ENCODE data around the gene TMEM158. TPM values are rescaled to one million over a fixed set of nuclear protein-coding genes. Genes with fewer than 3 reads are reported as not detected.

TMEM158 gene
- total and polyA plus RNA-seq, 2 donors (not counting 1 experiment from before 2014, with no cell fraction given), result 31.6 to 125 TPM

DNA sequence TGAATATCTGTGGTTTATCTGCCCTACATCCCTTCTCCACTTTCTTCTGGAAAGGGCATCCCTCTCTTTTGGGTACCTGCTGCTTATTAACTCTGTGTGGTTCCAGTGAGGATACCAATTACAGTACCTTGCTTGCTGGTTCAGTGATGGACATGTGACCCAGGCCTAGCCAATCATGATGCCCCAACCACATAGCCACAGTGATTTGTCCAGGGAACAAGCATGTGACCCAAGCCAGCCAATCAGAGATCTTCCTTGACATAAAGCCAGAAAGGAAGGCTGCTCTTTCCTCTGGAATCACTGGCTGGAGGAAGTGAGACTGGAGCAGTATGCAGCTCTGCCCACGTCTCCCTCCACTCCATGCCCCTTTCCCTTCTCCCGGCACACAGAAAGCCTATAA lies 10.9 kb upstream of the TMEM158 start:
- H3K9me3 ChIP-seq (ENCODE audit: control insufficient read depth, insufficient read depth, low read depth, low read length), result no peaks in the 10 kb centered on the region
- no peaks in the 10 kb centered on the region for H3K79me2 ChIP-seq (ENCODE audit: control insufficient read depth, insufficient read depth, low read length)
- H3K4me2 ChIP-seq (ENCODE audit: extremely low read depth, insufficient read depth, low read length), result no peak overlapping the region
- no peak overlapping the region for H3K4me3 ChIP-seq (replicated peaks in 1 of 4; ENCODE audit: control extremely low read depth in 1 of 4, insufficient read depth in 1 of 4, low read depth in 3 of 4, low read length in 4 of 4)
- no peaks in the 10 kb centered on the region for H4K20me1 ChIP-seq (ENCODE audit: control insufficient read depth, extremely low read depth, insufficient read depth, low read length)
- H3K9ac ChIP-seq (ENCODE audit: insufficient read depth, low read length), result no peak overlapping the region
- no peak overlapping the region for H3K27ac ChIP-seq (ENCODE audit: insufficient read depth, low read length)
- no peak for DNase-seq (ENCODE audit: low read depth in 2 of 2)
- TF ChIP-seq, protein P1, sequence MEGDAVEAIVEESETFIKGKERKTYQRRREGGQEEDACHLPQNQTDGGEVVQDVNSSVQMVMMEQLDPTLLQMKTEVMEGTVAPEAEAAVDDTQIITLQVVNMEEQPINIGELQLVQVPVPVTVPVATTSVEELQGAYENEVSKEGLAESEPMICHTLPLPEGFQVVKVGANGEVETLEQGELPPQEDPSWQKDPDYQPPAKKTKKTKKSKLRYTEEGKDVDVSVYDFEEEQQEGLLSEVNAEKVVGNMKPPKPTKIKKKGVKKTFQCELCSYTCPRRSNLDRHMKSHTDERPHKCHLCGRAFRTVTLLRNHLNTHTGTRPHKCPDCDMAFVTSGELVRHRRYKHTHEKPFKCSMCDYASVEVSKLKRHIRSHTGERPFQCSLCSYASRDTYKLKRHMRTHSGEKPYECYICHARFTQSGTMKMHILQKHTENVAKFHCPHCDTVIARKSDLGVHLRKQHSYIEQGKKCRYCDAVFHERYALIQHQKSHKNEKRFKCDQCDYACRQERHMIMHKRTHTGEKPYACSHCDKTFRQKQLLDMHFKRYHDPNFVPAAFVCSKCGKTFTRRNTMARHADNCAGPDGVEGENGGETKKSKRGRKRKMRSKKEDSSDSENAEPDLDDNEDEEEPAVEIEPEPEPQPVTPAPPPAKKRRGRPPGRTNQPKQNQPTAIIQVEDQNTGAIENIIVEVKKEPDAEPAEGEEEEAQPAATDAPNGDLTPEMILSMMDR (conservative IDR thresholded peaks at IDR 0.05 in 1 of 2, IDR thresholded peaks at IDR 0.05 in 1 of 2; ENCODE audit: low read depth in 1 of 2, low read length in 2 of 2), result no peak
- TF ChIP-seq EZH2 (IDR thresholded peaks at IDR 0.05; ENCODE audit: low read length, missing control alignments), result no peak
- H3K27me3 ChIP-seq (ENCODE audit: control insufficient read depth, insufficient read depth, low read length), result no peaks in the 10 kb centered on the region
- no peak overlapping the region for H2AFZ ChIP-seq (ENCODE audit: low read length)
- H3K4me1 ChIP-seq (ENCODE audit: control insufficient read depth, extremely low read depth, insufficient read depth, low read length), result no peaks in the 10 kb centered on the region
- no peaks in the 10 kb centered on the region for H3K36me3 ChIP-seq (ENCODE audit: control insufficient read depth, insufficient read depth, low read length)

DNA sequence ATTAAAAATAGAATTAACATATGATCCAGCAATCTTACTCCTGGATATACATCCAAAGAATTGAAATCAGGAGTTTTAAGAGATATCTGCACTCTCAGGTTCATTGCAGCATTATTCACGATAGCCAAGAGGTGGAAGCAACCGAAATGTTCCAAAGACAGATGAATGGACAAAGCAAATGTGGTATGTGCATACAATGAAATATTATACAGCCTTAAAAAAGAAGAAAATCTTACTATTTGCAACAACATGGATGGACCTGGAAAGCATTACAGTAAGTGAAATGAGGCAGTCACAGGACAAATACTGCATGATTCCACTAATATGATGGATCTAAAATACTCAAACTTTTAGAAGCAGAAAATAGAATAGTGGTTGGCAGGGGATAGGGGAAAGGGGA lies 9.3 kb upstream of the TMEM158 start:
- H3K4me1 ChIP-seq (ENCODE audit: control insufficient read depth, extremely low read depth, insufficient read depth, low read length), result no peaks in the 10 kb centered on the region
- H4K20me1 ChIP-seq (ENCODE audit: control insufficient read depth, extremely low read depth, insufficient read depth, low read length), result no peaks in the 10 kb centered on the region
- TF ChIP-seq EZH2 (IDR thresholded peaks at IDR 0.05; ENCODE audit: low read length, missing control alignments), result no peak
- TF ChIP-seq, protein P1 (conservative IDR thresholded peaks at IDR 0.05 in 1 of 2, IDR thresholded peaks at IDR 0.05 in 1 of 2; ENCODE audit: low read depth in 1 of 2, low read length in 2 of 2), result no peak
- no peak overlapping the region for H3K4me2 ChIP-seq (ENCODE audit: extremely low read depth, insufficient read depth, low read length)
- no peaks in the 10 kb centered on the region for H3K9me3 ChIP-seq (ENCODE audit: control insufficient read depth, insufficient read depth, low read depth, low read length)
- no peak for DNase-seq (ENCODE audit: low read depth in 2 of 2)
- no peaks in the 10 kb centered on the region for H3K36me3 ChIP-seq (ENCODE audit: control insufficient read depth, insufficient read depth, low read length)
- no peak overlapping the region for H3K9ac ChIP-seq (ENCODE audit: insufficient read depth, low read length)
- no peaks in the 10 kb centered on the region for H3K27me3 ChIP-seq (ENCODE audit: control insufficient read depth, insufficient read depth, low read length)
- no peak overlapping the region for H3K4me3 ChIP-seq (replicated peaks in 1 of 4; ENCODE audit: control extremely low read depth in 1 of 4, insufficient read depth in 1 of 4, low read depth in 3 of 4, low read length in 4 of 4)
- no peaks in the 10 kb centered on the region for H3K79me2 ChIP-seq (ENCODE audit: control insufficient read depth, insufficient read depth, low read length)
- H3K27ac ChIP-seq (ENCODE audit: insufficient read depth, low read length), result no peak overlapping the region
- H2AFZ ChIP-seq (ENCODE audit: low read length), result no peak overlapping the region

DNA sequence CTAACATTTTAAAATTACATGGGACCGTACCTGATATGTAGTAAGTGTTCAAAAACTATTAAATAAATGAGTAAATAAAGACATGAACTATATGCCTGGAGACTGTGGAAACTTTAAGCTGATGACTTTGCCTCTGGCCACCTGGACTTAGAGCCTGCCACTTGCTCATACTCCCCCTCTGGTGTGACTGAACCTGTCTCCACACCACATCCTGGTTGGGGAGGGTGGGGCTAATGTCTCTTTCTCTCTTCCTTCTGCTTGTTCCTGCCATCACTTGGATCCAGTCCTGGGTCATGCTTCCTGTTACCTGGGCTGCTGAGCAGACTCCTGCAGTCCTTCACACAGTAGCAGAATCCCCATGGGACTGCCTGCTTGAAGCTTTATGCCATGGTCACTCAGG lies 8.2 kb upstream of the TMEM158 start:
- H3K36me3 ChIP-seq (ENCODE audit: control insufficient read depth, insufficient read depth, low read length), result no peaks in the 10 kb centered on the region
- H3K9me3 ChIP-seq (ENCODE audit: control insufficient read depth, insufficient read depth, low read depth, low read length), result no peaks in the 10 kb centered on the region
- no peak overlapping the region for H2AFZ ChIP-seq (ENCODE audit: low read length)
- H3K27ac ChIP-seq (ENCODE audit: insufficient read depth, low read length), result no peak overlapping the region
- no peaks in the 10 kb centered on the region for H3K79me2 ChIP-seq (ENCODE audit: control insufficient read depth, insufficient read depth, low read length)
- H3K9ac ChIP-seq (ENCODE audit: insufficient read depth, low read length), result no peak overlapping the region
- H3K4me2 ChIP-seq (ENCODE audit: extremely low read depth, insufficient read depth, low read length), result no peak overlapping the region
- H3K27me3 ChIP-seq (ENCODE audit: control insufficient read depth, insufficient read depth, low read length), result no peaks in the 10 kb centered on the region
- TF ChIP-seq EZH2 (IDR thresholded peaks at IDR 0.05; ENCODE audit: low read length, missing control alignments), result no peak
- TF ChIP-seq, protein P1 (conservative IDR thresholded peaks at IDR 0.05 in 1 of 2, IDR thresholded peaks at IDR 0.05 in 1 of 2; ENCODE audit: low read depth in 1 of 2, low read length in 2 of 2), result no peak
- no peaks in the 10 kb centered on the region for H3K4me1 ChIP-seq (ENCODE audit: control insufficient read depth, extremely low read depth, insufficient read depth, low read length)
- no peak overlapping the region for H3K4me3 ChIP-seq (replicated peaks in 1 of 4; ENCODE audit: control extremely low read depth in 1 of 4, insufficient read depth in 1 of 4, low read depth in 3 of 4, low read length in 4 of 4)
- no peaks in the 10 kb centered on the region for H4K20me1 ChIP-seq (ENCODE audit: control insufficient read depth, extremely low read depth, insufficient read depth, low read length)
- no peak for DNase-seq (ENCODE audit: low read depth in 2 of 2)
